GM12865 (cell line): Measurements from ENCODE around the gene GRIN2A.

Source experiments
- DNase-seq: peaks from one replicate; pipeline ENCODE4 v3.0.0; 2010; ENCODE audit warnings: low read depth
- H3K4me3 ChIP-seq: 2 replicates; pipeline ENCODE4 v1.5.1; 2011; ENCODE audit warnings: mild to moderate bottlenecking, low read depth, low read length, control low read depth
- TF ChIP-seq, protein P1 (sequence below): IDR thresholded peaks from 2 replicates; pipeline ENCODE4 v1.5.1; 2011; ENCODE audit warnings: low read length, control low read depth, low read depth, inconsistent platforms; ENCODE audit not compliant: insufficient read depth; ENCODE audit errors: missing control alignments

The GRIN2A gene

DNA sequence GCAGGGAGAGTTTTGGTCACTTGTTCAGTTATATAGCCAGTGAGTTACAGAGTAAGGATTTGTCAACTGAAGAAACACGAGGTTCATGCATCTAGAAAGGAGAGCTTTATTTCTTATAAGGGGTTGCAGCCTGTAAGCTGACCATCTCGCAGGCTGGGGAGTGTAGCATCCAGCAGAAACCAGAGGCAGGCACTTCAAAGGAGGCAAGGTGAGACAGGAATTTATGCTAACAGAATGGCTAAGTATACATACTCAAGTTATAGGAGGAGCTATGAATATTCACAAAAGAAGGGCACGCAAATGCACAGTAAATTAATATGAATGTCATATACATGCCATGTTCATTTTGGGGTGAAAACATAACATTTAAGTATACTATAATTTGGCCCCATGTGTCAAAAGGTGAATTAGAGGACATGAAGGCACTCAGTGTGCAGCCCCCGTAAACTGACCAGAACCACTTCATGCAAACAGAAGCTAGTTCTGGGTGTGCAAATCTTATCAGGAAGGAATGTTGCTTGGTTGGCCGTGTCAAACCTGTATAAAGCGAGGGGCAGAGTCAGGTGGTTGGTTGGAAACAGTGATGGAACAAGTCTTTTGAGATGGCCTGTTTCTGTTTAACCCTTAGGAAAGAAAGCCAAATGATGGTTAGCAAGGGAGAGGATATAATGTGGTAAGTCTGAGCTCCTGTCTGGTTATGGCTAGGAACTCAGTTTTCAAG is 97.0 kb downstream of the GRIN2A start:
- no peak overlapping the region for H3K4me3 ChIP-seq
- TF ChIP-seq, protein P1, sequence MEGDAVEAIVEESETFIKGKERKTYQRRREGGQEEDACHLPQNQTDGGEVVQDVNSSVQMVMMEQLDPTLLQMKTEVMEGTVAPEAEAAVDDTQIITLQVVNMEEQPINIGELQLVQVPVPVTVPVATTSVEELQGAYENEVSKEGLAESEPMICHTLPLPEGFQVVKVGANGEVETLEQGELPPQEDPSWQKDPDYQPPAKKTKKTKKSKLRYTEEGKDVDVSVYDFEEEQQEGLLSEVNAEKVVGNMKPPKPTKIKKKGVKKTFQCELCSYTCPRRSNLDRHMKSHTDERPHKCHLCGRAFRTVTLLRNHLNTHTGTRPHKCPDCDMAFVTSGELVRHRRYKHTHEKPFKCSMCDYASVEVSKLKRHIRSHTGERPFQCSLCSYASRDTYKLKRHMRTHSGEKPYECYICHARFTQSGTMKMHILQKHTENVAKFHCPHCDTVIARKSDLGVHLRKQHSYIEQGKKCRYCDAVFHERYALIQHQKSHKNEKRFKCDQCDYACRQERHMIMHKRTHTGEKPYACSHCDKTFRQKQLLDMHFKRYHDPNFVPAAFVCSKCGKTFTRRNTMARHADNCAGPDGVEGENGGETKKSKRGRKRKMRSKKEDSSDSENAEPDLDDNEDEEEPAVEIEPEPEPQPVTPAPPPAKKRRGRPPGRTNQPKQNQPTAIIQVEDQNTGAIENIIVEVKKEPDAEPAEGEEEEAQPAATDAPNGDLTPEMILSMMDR = no peak
- no peak for DNase-seq

DNA sequence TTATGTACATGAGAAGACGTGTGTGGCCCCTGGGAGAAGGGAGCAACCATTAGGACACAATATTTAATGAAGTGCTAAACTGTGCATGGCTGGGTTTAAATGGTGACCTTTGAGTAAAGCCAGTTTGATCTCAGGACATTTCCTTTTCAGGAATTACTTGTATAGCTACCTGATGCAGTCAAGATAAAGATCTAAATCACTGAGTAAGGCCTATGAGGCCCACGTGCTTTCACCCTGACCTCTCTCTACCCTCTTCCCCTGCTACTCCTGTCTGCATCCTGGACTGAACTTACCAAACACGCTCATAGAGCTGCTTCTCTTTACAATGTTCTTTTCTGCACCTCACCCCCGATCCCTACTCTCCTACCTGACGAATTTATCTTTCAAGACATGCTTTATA is 98.9 kb downstream of the GRIN2A start:
- TF ChIP-seq, protein P1 = no peak
- no peak overlapping the region for H3K4me3 ChIP-seq
- DNase-seq = no peak

DNA sequence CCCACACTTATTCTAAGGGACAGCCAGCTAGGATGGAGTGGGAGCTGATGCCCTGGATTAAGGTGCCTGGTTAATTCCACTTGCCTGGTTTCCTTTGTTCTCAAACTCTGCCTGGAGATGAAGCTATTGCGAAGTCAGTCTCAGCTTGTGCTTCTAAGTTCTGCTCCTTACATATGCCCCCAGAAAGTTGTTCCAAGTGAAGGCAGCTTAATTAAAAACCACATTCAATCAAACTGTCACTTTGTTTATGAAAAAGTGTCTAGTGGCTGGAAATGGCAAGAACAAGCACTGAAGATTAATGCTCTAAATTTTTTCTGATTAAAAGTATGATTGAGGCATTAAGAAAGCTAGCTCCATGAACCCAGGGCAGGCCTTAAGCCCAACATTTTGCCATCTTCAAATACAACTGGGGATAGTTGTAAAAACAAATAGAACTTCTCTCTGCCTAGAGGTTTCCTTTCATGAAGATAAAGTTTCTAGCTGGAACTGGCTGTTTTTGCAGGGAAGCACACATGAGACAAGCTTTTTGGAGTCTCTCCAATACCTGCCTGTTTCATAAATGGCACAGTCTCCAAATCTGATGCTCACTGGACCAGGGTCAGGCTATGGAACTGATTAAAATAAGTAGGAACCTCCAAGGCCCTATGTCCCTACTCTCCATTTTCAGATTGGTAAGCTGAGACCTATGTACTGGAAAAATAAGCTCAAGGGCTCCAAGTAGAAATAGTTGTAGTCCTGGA is 100.9 kb downstream of the GRIN2A start:
- DNase-seq = no peak
- no peak overlapping the region for H3K4me3 ChIP-seq
- TF ChIP-seq, protein P1 = no peak

DNA sequence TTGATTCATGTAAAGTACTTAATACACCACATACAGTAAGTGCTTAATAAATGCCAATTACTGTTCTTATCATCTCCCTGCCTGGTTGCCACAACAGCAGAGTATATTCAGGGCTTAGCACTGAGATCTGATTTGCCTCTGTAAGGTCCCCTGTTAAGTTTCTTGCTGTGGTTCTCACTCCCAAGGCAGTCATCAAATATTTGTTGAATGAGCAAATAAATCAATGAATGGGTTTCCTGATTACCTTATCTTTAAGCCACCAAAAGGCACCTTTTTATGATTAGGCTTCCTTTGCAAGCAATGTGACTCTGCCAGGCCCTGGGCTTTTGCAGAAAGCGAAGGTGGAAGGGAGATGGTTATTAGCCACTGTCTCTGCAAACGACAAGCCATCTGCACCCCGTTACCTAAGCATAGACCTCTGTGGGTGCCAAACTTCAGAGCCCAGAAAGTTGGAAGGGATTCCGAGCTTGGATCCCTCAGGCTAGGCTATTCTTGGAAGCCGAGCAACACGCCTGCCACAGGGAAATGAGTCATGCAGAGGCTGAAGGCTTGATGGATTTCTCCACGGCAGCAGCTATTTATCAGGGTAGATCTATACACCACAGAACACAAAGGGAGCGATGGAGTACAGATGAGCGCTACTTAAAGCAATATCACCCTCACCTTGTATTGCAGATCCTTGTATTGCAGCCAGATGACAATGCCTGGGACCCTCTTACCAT is 102.0 kb downstream of the GRIN2A start:
- TF ChIP-seq, protein P1 = no peak
- DNase-seq = no peak
- H3K4me3 ChIP-seq = no peak overlapping the region

DNA sequence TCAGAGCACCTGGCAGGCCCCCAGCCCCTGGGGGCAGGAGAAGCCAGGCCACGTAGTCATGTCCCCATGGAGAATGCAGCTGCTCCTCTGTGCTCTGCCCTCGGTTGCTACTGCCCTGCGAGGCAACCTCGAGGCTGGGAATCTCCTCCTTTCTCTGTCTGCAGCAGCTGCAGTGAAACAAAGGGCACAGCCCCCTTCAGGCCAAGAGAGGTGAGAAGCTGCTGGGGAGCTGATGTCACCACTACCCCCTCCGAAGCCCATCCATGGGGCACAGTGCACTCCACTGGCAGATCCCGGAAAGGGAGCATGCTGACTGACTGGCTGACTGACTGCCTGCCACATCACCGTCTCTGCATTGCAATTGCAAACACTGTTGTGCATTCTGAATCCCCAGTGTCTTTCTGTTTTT is 103.7 kb downstream of the GRIN2A start:
- DNase-seq = no peak

DNA sequence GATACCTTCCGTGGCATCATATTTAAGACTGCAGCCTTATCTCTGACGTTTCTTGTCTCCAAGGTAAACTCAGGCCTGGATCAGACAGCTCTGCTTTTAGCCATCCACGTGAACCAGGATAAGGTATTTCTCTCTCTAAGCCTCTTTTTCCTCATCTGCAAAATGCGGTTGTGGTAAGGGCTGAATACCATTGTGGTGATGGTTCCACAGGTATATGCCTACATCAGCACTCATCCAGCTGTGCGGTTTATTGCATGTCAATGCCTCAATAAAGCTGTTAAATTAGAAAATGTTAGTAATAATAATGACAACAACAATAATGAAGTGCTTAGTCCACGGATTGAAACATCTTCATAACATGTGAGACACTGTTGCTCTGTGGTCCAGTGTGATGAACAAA is 104.4 kb downstream of the GRIN2A start:
- TF ChIP-seq, protein P1 = no peak
- no peak for DNase-seq
- no peak overlapping the region for H3K4me3 ChIP-seq

More for the DNA sequence above, 103.7 kb downstream of the GRIN2A start:
- no peak overlapping the region for H3K4me3 ChIP-seq
- TF ChIP-seq, protein P1 = no peak
